HUES64 (cell line): Measurements from ENCODE around the gene UPK1B.
"Not testable (repeated sequence)": the region's sequence is repeated elsewhere in the genome, so short reads cannot be mapped to it uniquely, and the experiment has no call there.

Experiments used
- H3K27ac ChIP-seq: 2 replicates; pipeline ENCODE4 v1.7.0; 2013; ENCODE audit warnings: low read depth, low read length, inconsistent platforms
- H3K27me3 ChIP-seq: 2 replicates; pipeline ENCODE4 v1.6.1; 2013; ENCODE audit warnings: mild to moderate bottlenecking, low read length; ENCODE audit not compliant: insufficient read depth
- H3K36me3 ChIP-seq: 2 replicates; pipeline ENCODE4 v1.6.1; 2013; ENCODE audit warnings: mild to moderate bottlenecking, low read length; ENCODE audit not compliant: insufficient read depth
- H3K4me1 ChIP-seq: 2 replicates; pipeline ENCODE4 v1.6.1; 2013; ENCODE audit warnings: mild to moderate bottlenecking, low read length, moderate library complexity; ENCODE audit not compliant: insufficient read depth
- H3K4me3 ChIP-seq: 2 replicates; pipeline ENCODE4 v1.5.1; 2013; ENCODE audit warnings: mild to moderate bottlenecking, low read length, moderate library complexity
- H3K9ac ChIP-seq: 2 replicates; pipeline ENCODE4 v1.6.1; 2013; ENCODE audit warnings: mild to moderate bottlenecking, low read depth, low read length
- H3K9me3 ChIP-seq: 2 replicates; pipeline ENCODE4 v1.6.1; 2013; ENCODE audit warnings: low read depth, low read length; ENCODE audit not compliant: insufficient read depth
- WGBS: fragments of 150-250, 120-280 bp; methylation state at CpG from one replicate; pipeline ENCODE4 v1.1.7; 2013; ENCODE audit warnings: missing lambda C conversion rate; 5-methylcytosine and 5-hydroxymethylcytosine counted together

Gene UPK1B

GRCh38 chr3:119148493-119149180, 24.8 kb upstream of the UPK1B start:
- Histone ChIP-seq H3K9ac (no peak overlapping the region), H3K4me1 (no peaks in the 10 kb centered on the region), H3K36me3 (no peaks in the 10 kb centered on the region), H3K4me3 (no peak overlapping the region), H3K27ac (no peak overlapping the region), H3K27me3 (no peaks in the 10 kb centered on the region), H3K9me3 (peaks cover 2% of the 10 kb centered on the region; the same call in 1 of the 2 replicates)
- 84% methylated on average over 2 of the region's 2 CpGs for WGBS

GRCh38 chr3:119149484-119149883, 23.9 kb upstream of the UPK1B start:
- Histone ChIP-seq H3K36me3 (no peaks in the 10 kb centered on the region), H3K9me3 (peaks cover 3% of the 10 kb centered on the region; the same call in 1 of the 2 replicates), H3K27ac (no peak overlapping the region), H3K9ac (no peak overlapping the region), H3K4me1 (no peaks in the 10 kb centered on the region), H3K4me3 (no peak overlapping the region), H3K27me3 (no peaks in the 10 kb centered on the region)
- 97% methylated on average over 4 of the region's 4 CpGs for WGBS

GRCh38 chr3:119156868-119157267, 16.5 kb upstream of the UPK1B start:
- H3K27ac ChIP-seq, result no peak overlapping the region
- H3K36me3 ChIP-seq, result no peaks in the 10 kb centered on the region
- H3K4me1 ChIP-seq, result no peaks in the 10 kb centered on the region
- H3K4me3 ChIP-seq, result no peak overlapping the region
- H3K27me3 ChIP-seq, result no peaks in the 10 kb centered on the region
- H3K9me3 ChIP-seq, result peaks cover 5% of the 10 kb centered on the region; the same call in 1 of the 2 replicates
- H3K9ac ChIP-seq, result no peak overlapping the region

GRCh38 chr3:119157971-119158370, 15.4 kb upstream of the UPK1B start:
- no peaks in the 10 kb centered on the region for H3K36me3 ChIP-seq
- no peaks in the 10 kb centered on the region for H3K27me3 ChIP-seq
- H3K27ac ChIP-seq, result no peak overlapping the region
- peaks cover 9% of the 10 kb centered on the region; the same call in 1 of the 2 replicates for H3K9me3 ChIP-seq
- H3K9ac ChIP-seq, result no peak overlapping the region
- no peaks in the 10 kb centered on the region for H3K4me1 ChIP-seq
- 90% methylated on average over 2 of the region's 2 CpGs for WGBS
- no peak overlapping the region for H3K4me3 ChIP-seq

- H3K27me3 ChIP-seq, result no peaks in the 10 kb centered on the region
- H3K4me3 ChIP-seq, result no peak overlapping the region
- no peak overlapping the region for H3K9ac ChIP-seq
- peaks cover 19% of the 10 kb centered on the region for H3K9me3 ChIP-seq
- no peaks in the 10 kb centered on the region for H3K4me1 ChIP-seq
- WGBS, result 90% methylated on average over 1 of the region's 1 CpG
- no peak overlapping the region for H3K27ac ChIP-seq
- no peaks in the 10 kb centered on the region for H3K36me3 ChIP-seq
Observed at GRCh38 chr3:119160361-119160760, 13.0 kb upstream of the UPK1B start.

GRCh38 chr3:119160815-119161214, 12.6 kb upstream of the UPK1B start:
- no peaks in the 10 kb centered on the region for H3K27me3 ChIP-seq

GRCh38 chr3:119161240-119161639, 12.2 kb upstream of the UPK1B start:
- Histone ChIP-seq H3K36me3 (no peaks in the 10 kb centered on the region), H3K4me1 (no peaks in the 10 kb centered on the region), H3K4me3 (no peak overlapping the region), H3K27me3 (no peaks in the 10 kb centered on the region), H3K27ac (no peak overlapping the region), H3K9ac (no peak overlapping the region), H3K9me3 (peaks cover 19% of the 10 kb centered on the region)
- WGBS, result 76% methylated on average over 2 of the region's 2 CpGs

More at GRCh38 chr3:119160815-119161214, 12.6 kb upstream of the UPK1B start:
- H3K36me3 ChIP-seq, result no peaks in the 10 kb centered on the region
- no peak overlapping the region for H3K9ac ChIP-seq
- H3K4me3 ChIP-seq, result no peak overlapping the region
- H3K9me3 ChIP-seq, result peaks cover 19% of the 10 kb centered on the region
- 76% methylated on average over 1 of the region's 1 CpG for WGBS
- no peak overlapping the region for H3K27ac ChIP-seq
- H3K4me1 ChIP-seq, result no peaks in the 10 kb centered on the region

GRCh38 chr3:119164745-119165144, 8.7 kb upstream of the UPK1B start:
- peaks cover 19% of the 10 kb centered on the region for H3K9me3 ChIP-seq
- H3K4me1 ChIP-seq, H3K36me3 ChIP-seq, H3K27ac ChIP-seq, H3K9ac ChIP-seq, H3K27me3 ChIP-seq, H3K4me3 ChIP-seq: not testable (repeated sequence)
- WGBS, result 87% methylated on average over 9 of the region's 9 CpGs

- Histone ChIP-seq H3K9me3 (no peaks in the 10 kb centered on the region), H3K27ac (no peak overlapping the region), H3K27me3 (0 out of 2 replicates have a peak, but pooled peaks cover 2% of the 10 kb centered on the region), H3K4me1 (peaks cover 4% of the 10 kb centered on the region; the same call in 1 of the 2 replicates), H3K4me3 (no peak overlapping the region), H3K9ac (no peak overlapping the region), H3K36me3 (no peaks in the 10 kb centered on the region)
- 96% methylated on average over 3 of the region's 3 CpGs for WGBS
Observed at GRCh38 chr3:119170821-119171220, 2.6 kb upstream of the UPK1B start.

- no peaks in the 10 kb centered on the region for H3K9me3 ChIP-seq
- no peaks in the 10 kb centered on the region for H3K36me3 ChIP-seq
- no peak overlapping the region for H3K9ac ChIP-seq
- peaks cover 4% of the 10 kb centered on the region; the same call in 1 of the 2 replicates for H3K4me1 ChIP-seq
- 91% methylated on average over 9 of the region's 10 CpGs for WGBS
- H3K27me3 ChIP-seq, result 0 out of 2 replicates have a peak, but pooled peaks cover 2% of the 10 kb centered on the region
- H3K4me3 ChIP-seq, result no peak overlapping the region
- H3K27ac ChIP-seq, result no peak overlapping the region
Observed at GRCh38 chr3:119175872-119176756, 2.7 kb downstream of the UPK1B start.

GRCh38 chr3:119176778-119177177, 3.4 kb downstream of the UPK1B start:
- H3K4me3 ChIP-seq, result no peak overlapping the region

More at GRCh38 chr3:119176778-119177177, 3.4 kb downstream of the UPK1B start:
- H3K36me3 ChIP-seq, result no peaks in the 10 kb centered on the region
- no peak overlapping the region for H3K9ac ChIP-seq
- WGBS, result 89% methylated on average over 3 of the region's 4 CpGs
- H3K9me3 ChIP-seq, result no peaks in the 10 kb centered on the region
- H3K27ac ChIP-seq, result no peak overlapping the region
- 0 out of 2 replicates have a peak, but pooled peaks cover 2% of the 10 kb centered on the region for H3K27me3 ChIP-seq
- H3K4me1 ChIP-seq, result peaks cover 4% of the 10 kb centered on the region; the same call in 1 of the 2 replicates
